Type B pancreatic cell (in vitro differentiated cells): ENCODE results near the gene PYGB. TPM values are rescaled to one million over a fixed set of nuclear protein-coding genes. Genes with fewer than 3 reads are reported as not detected.

Experiments used
- DNase-seq: peaks from one replicate; pipeline ENCODE4 v3.0.0; 2021; ENCODE audit warnings: mixed read lengths; ENCODE audit not compliant: unreplicated experiment; ENCODE audit errors: extremely low spot score
- H3K27ac Mint-ChIP-seq: 2 replicates; pipeline ENCODE4 v1.8.0; 2021; ENCODE audit warnings: mild to moderate bottlenecking, mixed read lengths
- H3K27me3 Mint-ChIP-seq: 2 replicates; pipeline ENCODE4 v1.8.0; 2021; ENCODE audit warnings: mixed read lengths
- H3K36me3 Mint-ChIP-seq: 2 replicates; pipeline ENCODE4 v1.8.0; 2021; ENCODE audit warnings: mixed read lengths
- H3K4me1 Mint-ChIP-seq: one replicate; pipeline ENCODE4 v1.8.0; 2021; ENCODE audit warnings: mixed read lengths; ENCODE audit not compliant: unreplicated experiment
- H3K4me3 Mint-ChIP-seq: 2 replicates; pipeline ENCODE4 v1.8.0; 2021; ENCODE audit warnings: mild to moderate bottlenecking, mixed read lengths
- H3K9me3 Mint-ChIP-seq: 2 replicates; pipeline ENCODE4 v1.8.0; 2021; ENCODE audit warnings: mixed read lengths
- total RNA-seq: library from RNA; stranded (reverse); gene quantifications from 2 replicates; pipeline ENCODE4 v1.2.1, GENCODE V29; 2021; ENCODE audit warnings: low replicate concordance
- TF ChIP-seq, protein P1 (sequence below): fragments of 200-600 bp; sonication (generic); conservative IDR thresholded peaks from 2 replicates; pipeline ENCODE4 v1.5.0; 2021; ENCODE audit warnings: antibody characterized with exemption, mild to moderate bottlenecking

PYGB gene
- total RNA-seq, 1 donor from 2014 or later, result 52.2 TPM

DNA sequence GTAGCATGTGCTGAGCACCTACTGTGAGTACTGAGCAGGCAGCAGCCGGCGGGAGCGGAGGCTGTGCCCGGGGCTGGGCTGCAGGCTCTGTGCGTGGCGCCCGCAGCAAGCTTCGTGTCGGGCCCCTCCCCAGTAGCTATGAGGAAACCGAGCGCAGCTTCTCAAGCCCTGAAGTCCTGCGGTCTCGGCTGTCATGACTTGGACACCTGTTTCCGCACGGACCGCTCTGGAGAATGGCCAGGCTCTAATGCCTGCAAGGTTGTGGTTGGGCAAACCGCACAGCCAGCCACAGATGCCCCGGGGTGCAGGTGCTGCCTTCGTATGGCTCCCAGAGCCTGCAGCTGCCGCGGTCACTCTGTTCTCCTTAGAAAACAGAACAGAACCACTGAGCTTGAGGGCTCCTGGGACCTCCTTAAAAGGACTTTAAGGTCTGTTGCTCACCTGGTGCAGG is 33.7 kb downstream of the PYGB start:
- no peak overlapping the region for H3K27ac Mint-ChIP-seq
- no peaks in the 10 kb centered on the region for H3K27me3 Mint-ChIP-seq
- no peak overlapping the region for H3K4me3 Mint-ChIP-seq
- no peak for DNase-seq
- no peaks in the 10 kb centered on the region for H3K4me1 Mint-ChIP-seq
- peaks cover 9% of the 10 kb centered on the region for H3K36me3 Mint-ChIP-seq
- TF ChIP-seq, protein P1, sequence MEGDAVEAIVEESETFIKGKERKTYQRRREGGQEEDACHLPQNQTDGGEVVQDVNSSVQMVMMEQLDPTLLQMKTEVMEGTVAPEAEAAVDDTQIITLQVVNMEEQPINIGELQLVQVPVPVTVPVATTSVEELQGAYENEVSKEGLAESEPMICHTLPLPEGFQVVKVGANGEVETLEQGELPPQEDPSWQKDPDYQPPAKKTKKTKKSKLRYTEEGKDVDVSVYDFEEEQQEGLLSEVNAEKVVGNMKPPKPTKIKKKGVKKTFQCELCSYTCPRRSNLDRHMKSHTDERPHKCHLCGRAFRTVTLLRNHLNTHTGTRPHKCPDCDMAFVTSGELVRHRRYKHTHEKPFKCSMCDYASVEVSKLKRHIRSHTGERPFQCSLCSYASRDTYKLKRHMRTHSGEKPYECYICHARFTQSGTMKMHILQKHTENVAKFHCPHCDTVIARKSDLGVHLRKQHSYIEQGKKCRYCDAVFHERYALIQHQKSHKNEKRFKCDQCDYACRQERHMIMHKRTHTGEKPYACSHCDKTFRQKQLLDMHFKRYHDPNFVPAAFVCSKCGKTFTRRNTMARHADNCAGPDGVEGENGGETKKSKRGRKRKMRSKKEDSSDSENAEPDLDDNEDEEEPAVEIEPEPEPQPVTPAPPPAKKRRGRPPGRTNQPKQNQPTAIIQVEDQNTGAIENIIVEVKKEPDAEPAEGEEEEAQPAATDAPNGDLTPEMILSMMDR, result no peak
- no peaks in the 10 kb centered on the region for H3K9me3 Mint-ChIP-seq

DNA sequence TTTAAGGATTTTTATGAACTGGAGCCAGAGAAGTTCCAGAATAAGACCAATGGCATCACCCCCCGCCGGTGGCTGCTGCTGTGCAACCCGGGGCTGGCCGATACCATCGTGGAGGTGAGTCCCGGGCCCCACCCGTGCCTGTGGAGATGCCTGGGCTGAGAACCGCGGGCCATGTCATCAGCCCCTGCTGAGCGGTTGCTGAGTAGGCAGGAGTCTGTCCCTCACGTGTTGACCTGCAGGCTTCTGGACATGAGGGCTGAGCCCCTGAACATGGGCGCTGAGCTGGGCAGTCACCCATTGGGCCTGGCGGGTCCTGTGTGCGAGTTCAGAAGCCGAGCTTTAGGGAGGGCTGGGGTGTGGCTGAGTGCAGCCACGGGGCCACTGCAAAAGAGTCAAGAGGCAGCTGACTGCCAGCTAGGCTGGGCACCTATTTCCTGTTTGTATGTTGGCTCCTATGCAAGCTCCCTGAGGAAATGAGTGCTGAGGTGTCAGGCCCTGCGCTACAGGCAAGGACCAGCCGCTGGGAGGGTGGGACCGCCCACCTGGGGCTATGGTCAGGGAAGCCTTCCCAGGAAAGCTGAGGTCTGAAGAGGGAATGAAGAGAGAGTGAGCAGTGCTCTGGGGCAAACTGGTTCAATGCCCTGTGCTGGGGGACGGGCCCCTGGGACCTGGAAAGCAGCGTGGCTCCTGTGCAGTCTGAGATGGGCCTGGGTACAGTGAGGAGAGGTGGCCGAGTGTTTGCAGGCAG is 34.3 kb downstream of the PYGB start:
- no peak for DNase-seq
- Mint-ChIP-seq H3K9me3 (no peaks in the 10 kb centered on the region), H3K36me3 (peaks cover 14% of the 10 kb centered on the region), H3K27ac (no peak overlapping the region), H3K27me3 (no peaks in the 10 kb centered on the region), H3K4me1 (no peaks in the 10 kb centered on the region), H3K4me3 (no peak overlapping the region)
- TF ChIP-seq, protein P1, result no peak

DNA sequence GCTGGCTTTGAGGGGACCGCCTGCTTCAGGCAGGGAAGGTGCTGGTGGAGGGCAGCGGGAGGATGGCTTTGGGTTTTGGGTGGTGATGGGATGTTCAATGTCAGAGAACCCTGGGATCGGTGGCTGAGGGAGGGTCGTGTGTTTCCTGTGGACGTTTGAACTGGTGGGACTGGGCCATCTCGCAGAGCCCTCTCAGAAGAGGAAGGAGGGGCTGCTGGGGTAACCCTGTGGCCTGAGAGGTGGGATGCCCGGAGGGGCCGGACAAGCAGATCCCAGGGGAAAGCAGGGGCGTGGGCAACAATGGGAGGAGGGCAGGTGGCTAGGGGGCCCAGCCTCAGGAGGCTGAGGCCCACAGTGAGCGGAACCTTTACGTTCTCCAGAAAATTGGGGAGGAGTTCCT is 34.9 kb downstream of the PYGB start:
- peaks cover 14% of the 10 kb centered on the region for H3K36me3 Mint-ChIP-seq
- no peak overlapping the region for H3K27ac Mint-ChIP-seq
- no peak for DNase-seq
- TF ChIP-seq, protein P1, result no peak
- H3K4me3 Mint-ChIP-seq, result no peak overlapping the region
- H3K4me1 Mint-ChIP-seq, result no peaks in the 10 kb centered on the region
- no peaks in the 10 kb centered on the region for H3K27me3 Mint-ChIP-seq
- no peaks in the 10 kb centered on the region for H3K9me3 Mint-ChIP-seq

DNA sequence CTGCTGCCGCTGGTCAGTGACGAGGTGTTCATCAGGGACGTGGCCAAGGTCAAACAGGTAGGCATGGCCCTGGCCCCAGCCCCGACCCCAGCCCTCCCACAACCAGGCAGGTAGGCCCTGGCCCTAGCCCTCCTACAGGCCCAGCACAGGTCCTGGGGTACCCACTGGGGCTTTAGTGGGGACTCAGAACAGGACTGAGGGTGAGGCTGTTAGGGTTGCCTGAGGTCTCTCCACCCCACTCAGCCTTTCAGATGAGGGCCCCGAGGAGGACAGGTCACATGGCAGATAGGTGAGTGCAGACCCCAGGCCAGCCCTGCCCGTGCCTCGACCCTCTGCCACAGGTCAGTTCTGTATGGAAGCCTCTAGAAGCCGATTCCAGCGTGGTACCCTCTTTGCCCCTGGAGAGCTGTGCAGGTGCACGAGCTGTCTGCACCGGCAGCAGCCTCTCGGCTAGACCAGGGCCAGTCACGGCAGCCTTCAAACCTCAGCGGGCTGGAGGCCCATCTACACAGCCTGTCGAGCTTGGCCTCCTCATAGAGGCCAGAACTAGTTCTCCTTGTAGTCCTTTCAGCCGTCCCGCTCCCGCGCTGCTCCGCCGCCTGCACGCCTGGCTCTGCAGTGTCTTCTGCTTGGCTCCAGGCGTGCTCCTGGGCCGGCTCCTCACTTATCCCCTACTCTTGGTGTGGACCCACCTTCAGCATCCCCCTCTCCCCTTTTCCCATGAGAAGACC is 35.5 kb downstream of the PYGB start:
- no peaks in the 10 kb centered on the region for H3K27me3 Mint-ChIP-seq
- TF ChIP-seq, protein P1, result no peak
- H3K36me3 Mint-ChIP-seq, result peaks cover 14% of the 10 kb centered on the region
- H3K27ac Mint-ChIP-seq, result no peak overlapping the region
- DNase-seq, result no peak
- H3K4me3 Mint-ChIP-seq, result no peak overlapping the region
- no peaks in the 10 kb centered on the region for H3K9me3 Mint-ChIP-seq
- no peaks in the 10 kb centered on the region for H3K4me1 Mint-ChIP-seq

DNA sequence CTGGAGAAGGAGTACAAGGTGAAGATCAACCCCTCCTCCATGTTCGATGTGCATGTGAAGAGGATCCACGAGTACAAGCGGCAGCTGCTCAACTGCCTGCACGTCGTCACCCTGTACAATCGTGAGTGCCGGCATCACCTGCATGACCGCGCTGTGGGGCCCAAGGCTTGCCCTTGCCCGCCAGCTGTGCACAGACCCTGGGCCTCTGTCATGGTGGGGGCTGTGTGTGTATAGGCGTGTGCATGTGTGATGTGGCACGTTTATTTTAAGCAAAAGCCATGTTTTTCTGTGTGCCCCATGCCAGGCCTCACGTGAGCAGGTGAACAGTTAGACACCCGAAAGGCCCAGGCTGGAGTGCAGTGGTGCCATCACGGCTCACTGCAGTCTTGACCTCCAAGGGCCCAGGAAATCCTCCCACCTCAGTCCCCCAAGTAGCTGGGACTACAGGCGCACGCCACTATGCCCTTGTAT is 36.3 kb downstream of the PYGB start:
- DNase-seq, result no peak
- Mint-ChIP-seq H3K36me3 (peaks cover 14% of the 10 kb centered on the region), H3K27me3 (no peaks in the 10 kb centered on the region), H3K9me3 (no peaks in the 10 kb centered on the region), H3K4me1 (no peaks in the 10 kb centered on the region), H3K27ac (no peak overlapping the region), H3K4me3 (no peak overlapping the region)
- TF ChIP-seq, protein P1, result no peak
